GM23338 (cell line): ENCODE results near the gene PGAM5.

ENCODE experiments used
- CREB1 ChIP-seq: fragments of 250-450 bp; sonication (Bioruptor Pico); IDR thresholded peaks from 2 replicates; pipeline ENCODE4 v1.5.0; 2020; ENCODE audit warnings: low read depth, mild to moderate bottlenecking, moderate library complexity
- EZH2 ChIP-seq: fragments of 200-600 bp; sonication (generic); IDR thresholded peaks from one replicate; pipeline ENCODE4 v1.8.0; 2017; ENCODE audit warnings: antibody characterized with exemption, mild to moderate bottlenecking, low read depth; ENCODE audit not compliant: unreplicated experiment
- EZH2phosphoT487 ChIP-seq: fragments of 200-600 bp; sonication (generic); IDR thresholded peaks from one replicate; pipeline ENCODE4 v1.8.1; 2018; ENCODE audit warnings: antibody characterized with exemption; ENCODE audit not compliant: unreplicated experiment
- JUNB ChIP-seq: IDR thresholded peaks from one replicate; pipeline ENCODE4 v1.6.1; 2016; ENCODE audit warnings: antibody characterized with exemption; ENCODE audit not compliant: unreplicated experiment
- NANOG ChIP-seq: IDR thresholded peaks from 2 replicates; pipeline ENCODE4 v1.6.1; 2016; ENCODE audit warnings: antibody characterized with exemption, borderline replicate concordance
- POLR2AphosphoS5 ChIP-seq: IDR thresholded peaks from 2 replicates; pipeline ENCODE4 v1.6.1; 2016; ENCODE audit warnings: antibody characterized with exemption, low read depth
- STAT1 ChIP-seq: IDR thresholded peaks from one replicate; pipeline ENCODE4 v1.6.1; 2016; ENCODE audit warnings: antibody characterized with exemption; ENCODE audit not compliant: unreplicated experiment
- ZNF114 ChIP-seq: fragments of 250-450 bp; sonication (Bioruptor Pico); IDR thresholded peaks from 2 replicates; pipeline ENCODE4 v1.5.0; 2020; ENCODE audit warnings: mild to moderate bottlenecking, moderate library complexity
- TF ChIP-seq, protein P1 (sequence below), 2 experiments: fragments of 200-600 bp in 1 of 2; sonication (generic) in 1 of 2; conservative IDR thresholded peaks; 2 replicates each; pipeline versions ENCODE4 v1.5.1 to v1.6.1; 2016 to 2017; ENCODE audit warnings: antibody characterized with exemption in 2 of 2, low read depth in 2 of 2, mild to moderate bottlenecking in 2 of 2, moderate library complexity in 1 of 2
- TF ChIP-seq, protein P2 (sequence below): IDR thresholded peaks from 2 replicates; pipeline ENCODE4 v1.6.1; 2016; ENCODE audit warnings: antibody characterized with exemption
- TF ChIP-seq, protein P3 (sequence below): IDR thresholded peaks from one replicate; pipeline ENCODE4 v1.6.1; 2018; ENCODE audit warnings: antibody characterized with exemption; ENCODE audit not compliant: unreplicated experiment
- TF ChIP-seq, protein P4 (sequence below): fragments of 250-450 bp; sonication (Bioruptor Pico); IDR thresholded peaks from 2 replicates; pipeline ENCODE4 v1.5.0; 2020; ENCODE audit warnings: mild to moderate bottlenecking, moderate library complexity

DNA sequence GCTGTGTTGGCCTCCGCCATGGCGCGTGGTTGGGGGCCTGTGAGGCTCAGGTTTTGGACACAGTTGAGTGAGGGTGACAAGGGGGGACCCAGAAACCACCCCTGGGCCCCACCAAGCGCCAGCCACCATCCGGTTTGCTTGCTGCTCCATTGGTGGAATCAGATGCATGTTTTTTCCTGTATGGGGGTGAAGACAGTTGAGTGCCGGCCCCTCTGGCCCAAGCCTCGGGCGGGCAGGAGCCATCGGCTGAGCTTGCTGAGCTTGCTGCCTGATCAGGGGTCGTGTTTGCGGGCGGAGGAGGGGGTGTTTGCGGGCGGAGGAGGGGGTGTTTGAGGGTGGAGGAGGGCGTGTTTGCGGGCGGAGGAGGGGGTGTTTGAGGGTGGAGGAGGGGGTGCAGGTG lies 6.4 kb downstream of the PGAM5 start:
- TF ChIP-seq, protein P1, sequence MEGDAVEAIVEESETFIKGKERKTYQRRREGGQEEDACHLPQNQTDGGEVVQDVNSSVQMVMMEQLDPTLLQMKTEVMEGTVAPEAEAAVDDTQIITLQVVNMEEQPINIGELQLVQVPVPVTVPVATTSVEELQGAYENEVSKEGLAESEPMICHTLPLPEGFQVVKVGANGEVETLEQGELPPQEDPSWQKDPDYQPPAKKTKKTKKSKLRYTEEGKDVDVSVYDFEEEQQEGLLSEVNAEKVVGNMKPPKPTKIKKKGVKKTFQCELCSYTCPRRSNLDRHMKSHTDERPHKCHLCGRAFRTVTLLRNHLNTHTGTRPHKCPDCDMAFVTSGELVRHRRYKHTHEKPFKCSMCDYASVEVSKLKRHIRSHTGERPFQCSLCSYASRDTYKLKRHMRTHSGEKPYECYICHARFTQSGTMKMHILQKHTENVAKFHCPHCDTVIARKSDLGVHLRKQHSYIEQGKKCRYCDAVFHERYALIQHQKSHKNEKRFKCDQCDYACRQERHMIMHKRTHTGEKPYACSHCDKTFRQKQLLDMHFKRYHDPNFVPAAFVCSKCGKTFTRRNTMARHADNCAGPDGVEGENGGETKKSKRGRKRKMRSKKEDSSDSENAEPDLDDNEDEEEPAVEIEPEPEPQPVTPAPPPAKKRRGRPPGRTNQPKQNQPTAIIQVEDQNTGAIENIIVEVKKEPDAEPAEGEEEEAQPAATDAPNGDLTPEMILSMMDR (conservative IDR thresholded peaks at IDR 0.05; ENCODE audit: low read depth in 2 of 2) = no peak
- TF ChIP-seq, protein P2, sequence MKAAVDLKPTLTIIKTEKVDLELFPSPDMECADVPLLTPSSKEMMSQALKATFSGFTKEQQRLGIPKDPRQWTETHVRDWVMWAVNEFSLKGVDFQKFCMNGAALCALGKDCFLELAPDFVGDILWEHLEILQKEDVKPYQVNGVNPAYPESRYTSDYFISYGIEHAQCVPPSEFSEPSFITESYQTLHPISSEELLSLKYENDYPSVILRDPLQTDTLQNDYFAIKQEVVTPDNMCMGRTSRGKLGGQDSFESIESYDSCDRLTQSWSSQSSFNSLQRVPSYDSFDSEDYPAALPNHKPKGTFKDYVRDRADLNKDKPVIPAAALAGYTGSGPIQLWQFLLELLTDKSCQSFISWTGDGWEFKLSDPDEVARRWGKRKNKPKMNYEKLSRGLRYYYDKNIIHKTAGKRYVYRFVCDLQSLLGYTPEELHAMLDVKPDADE = no peak
- no peak for TF ChIP-seq JUNB
- TF ChIP-seq EZH2 = no peak
- no peak for TF ChIP-seq CREB1
- TF ChIP-seq, protein P3, sequence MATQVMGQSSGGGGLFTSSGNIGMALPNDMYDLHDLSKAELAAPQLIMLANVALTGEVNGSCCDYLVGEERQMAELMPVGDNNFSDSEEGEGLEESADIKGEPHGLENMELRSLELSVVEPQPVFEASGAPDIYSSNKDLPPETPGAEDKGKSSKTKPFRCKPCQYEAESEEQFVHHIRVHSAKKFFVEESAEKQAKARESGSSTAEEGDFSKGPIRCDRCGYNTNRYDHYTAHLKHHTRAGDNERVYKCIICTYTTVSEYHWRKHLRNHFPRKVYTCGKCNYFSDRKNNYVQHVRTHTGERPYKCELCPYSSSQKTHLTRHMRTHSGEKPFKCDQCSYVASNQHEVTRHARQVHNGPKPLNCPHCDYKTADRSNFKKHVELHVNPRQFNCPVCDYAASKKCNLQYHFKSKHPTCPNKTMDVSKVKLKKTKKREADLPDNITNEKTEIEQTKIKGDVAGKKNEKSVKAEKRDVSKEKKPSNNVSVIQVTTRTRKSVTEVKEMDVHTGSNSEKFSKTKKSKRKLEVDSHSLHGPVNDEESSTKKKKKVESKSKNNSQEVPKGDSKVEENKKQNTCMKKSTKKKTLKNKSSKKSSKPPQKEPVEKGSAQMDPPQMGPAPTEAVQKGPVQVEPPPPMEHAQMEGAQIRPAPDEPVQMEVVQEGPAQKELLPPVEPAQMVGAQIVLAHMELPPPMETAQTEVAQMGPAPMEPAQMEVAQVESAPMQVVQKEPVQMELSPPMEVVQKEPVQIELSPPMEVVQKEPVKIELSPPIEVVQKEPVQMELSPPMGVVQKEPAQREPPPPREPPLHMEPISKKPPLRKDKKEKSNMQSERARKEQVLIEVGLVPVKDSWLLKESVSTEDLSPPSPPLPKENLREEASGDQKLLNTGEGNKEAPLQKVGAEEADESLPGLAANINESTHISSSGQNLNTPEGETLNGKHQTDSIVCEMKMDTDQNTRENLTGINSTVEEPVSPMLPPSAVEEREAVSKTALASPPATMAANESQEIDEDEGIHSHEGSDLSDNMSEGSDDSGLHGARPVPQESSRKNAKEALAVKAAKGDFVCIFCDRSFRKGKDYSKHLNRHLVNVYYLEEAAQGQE = no peak
- no peak for TF ChIP-seq POLR2AphosphoS5
- TF ChIP-seq, protein P4, sequence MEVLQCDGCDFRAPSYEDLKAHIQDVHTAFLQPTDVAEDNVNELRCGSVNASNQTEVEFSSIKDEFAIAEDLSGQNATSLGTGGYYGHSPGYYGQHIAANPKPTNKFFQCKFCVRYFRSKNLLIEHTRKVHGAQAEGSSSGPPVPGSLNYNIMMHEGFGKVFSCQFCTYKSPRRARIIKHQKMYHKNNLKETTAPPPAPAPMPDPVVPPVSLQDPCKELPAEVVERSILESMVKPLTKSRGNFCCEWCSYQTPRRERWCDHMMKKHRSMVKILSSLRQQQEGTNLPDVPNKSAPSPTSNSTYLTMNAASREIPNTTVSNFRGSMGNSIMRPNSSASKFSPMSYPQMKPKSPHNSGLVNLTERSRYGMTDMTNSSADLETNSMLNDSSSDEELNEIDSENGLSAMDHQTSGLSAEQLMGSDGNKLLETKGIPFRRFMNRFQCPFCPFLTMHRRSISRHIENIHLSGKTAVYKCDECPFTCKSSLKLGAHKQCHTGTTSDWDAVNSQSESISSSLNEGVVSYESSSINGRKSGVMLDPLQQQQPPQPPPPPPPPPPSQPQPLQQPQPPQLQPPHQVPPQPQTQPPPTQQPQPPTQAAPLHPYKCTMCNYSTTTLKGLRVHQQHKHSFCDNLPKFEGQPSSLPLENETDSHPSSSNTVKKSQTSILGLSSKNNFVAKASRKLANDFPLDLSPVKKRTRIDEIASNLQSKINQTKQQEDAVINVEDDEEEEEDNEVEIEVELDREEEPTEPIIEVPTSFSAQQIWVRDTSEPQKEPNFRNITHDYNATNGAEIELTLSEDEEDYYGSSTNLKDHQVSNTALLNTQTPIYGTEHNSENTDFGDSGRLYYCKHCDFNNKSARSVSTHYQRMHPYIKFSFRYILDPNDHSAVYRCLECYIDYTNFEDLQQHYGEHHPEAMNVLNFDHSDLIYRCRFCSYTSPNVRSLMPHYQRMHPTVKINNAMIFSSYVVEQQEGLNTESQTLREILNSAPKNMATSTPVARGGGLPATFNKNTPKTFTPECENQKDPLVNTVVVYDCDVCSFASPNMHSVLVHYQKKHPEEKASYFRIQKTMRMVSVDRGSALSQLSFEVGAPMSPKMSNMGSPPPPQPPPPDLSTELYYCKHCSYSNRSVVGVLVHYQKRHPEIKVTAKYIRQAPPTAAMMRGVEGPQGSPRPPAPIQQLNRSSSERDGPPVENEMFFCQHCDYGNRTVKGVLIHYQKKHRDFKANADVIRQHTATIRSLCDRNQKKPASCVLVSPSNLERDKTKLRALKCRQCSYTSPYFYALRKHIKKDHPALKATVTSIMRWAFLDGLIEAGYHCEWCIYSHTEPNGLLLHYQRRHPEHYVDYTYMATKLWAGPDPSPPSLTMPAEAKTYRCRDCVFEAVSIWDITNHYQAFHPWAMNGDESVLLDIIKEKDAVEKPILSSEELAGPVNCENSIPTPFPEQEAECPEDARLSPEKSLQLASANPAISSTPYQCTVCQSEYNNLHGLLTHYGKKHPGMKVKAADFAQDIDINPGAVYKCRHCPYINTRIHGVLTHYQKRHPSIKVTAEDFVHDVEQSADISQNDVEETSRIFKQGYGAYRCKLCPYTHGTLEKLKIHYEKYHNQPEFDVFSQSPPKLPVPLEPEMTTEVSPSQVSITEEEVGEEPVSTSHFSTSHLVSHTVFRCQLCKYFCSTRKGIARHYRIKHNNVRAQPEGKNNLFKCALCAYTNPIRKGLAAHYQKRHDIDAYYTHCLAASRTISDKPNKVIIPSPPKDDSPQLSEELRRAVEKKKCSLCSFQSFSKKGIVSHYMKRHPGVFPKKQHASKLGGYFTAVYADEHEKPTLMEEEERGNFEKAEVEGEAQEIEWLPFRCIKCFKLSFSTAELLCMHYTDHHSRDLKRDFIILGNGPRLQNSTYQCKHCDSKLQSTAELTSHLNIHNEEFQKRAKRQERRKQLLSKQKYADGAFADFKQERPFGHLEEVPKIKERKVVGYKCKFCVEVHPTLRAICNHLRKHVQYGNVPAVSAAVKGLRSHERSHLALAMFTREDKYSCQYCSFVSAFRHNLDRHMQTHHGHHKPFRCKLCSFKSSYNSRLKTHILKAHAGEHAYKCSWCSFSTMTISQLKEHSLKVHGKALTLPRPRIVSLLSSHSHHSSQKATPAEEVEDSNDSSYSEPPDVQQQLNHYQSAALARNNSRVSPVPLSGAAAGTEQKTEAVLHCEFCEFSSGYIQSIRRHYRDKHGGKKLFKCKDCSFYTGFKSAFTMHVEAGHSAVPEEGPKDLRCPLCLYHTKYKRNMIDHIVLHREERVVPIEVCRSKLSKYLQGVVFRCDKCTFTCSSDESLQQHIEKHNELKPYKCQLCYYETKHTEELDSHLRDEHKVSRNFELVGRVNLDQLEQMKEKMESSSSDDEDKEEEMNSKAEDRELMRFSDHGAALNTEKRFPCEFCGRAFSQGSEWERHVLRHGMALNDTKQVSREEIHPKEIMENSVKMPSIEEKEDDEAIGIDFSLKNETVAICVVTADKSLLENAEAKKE (CRISPR knock-in tag) = no peak
- TF ChIP-seq NANOG = no peak
- TF ChIP-seq EZH2phosphoT487 = no peak
- no peak for TF ChIP-seq STAT1
- no peak for TF ChIP-seq ZNF114
